IMR-90 (cell line): ENCODE results near the gene UTP4. TPM values are rescaled to one million over a fixed set of nuclear protein-coding genes. Genes with fewer than 3 reads are reported as not detected.

Source experiments
- ATAC-seq: fragments of 200-7000 bp; cut with Tn5 transposase; 2 replicates; pipeline ENCODE4 v1.9.1; 2020; ENCODE audit warnings: low read depth, mild to moderate bottlenecking, moderate library complexity
- BruUV-seq: library from RNA; stranded (reverse); fragments of 400-500 nt; replicated peaks from 2 replicates; lab custom pipeline; 2021; lab: Mats Ljungman, UMichigan
- CTCF ChIA-PET: fragments of 300-600 bp; formaldehyde crosslinking; extraction: SDS; loops from one replicate; lab custom pipeline; 2021; ENCODE audit warnings: antibody characterized with exemption; lab: Yijun Ruan, JAX
- POLR2A ChIA-PET: fragments of 300-600 bp; sonication (Branson Sonifier 250); formaldehyde crosslinking; loops from one replicate; lab custom pipeline; 2022; ENCODE audit warnings: antibody characterized with exemption; ENCODE audit not compliant: unreplicated experiment; lab: Charles Lee
- DNase-seq: peaks from one replicate; pipeline ENCODE4 v3.0.0; 2013
- H2AFZ ChIP-seq: replicated peaks from 2 replicates; pipeline ENCODE3; 2013; ENCODE audit warnings: low read length, mild to moderate bottlenecking; ENCODE audit not compliant: poor library complexity
- H2AK5ac ChIP-seq: 2 replicates; pipeline ENCODE4 v1.6.1; 2013; ENCODE audit warnings: low read depth, low read length, inconsistent platforms
- H2AK9ac ChIP-seq: replicated peaks from 2 replicates; pipeline ENCODE3; 2013; ENCODE audit warnings: mild to moderate bottlenecking, low read depth, low read length, moderate library complexity; ENCODE audit not compliant: poor library complexity
- H2BK120ac ChIP-seq: 2 replicates; pipeline ENCODE4 v1.6.1; 2013; ENCODE audit warnings: low read depth, low read length, inconsistent platforms
- H2BK15ac ChIP-seq: 3 replicates; pipeline ENCODE4 v1.6.1; 2013; ENCODE audit warnings: low read depth, low read length, inconsistent platforms
- H2BK20ac ChIP-seq: 2 replicates; pipeline ENCODE4 v1.6.1; 2013; ENCODE audit warnings: low read depth, mild to moderate bottlenecking, inconsistent platforms, low read length, moderate library complexity
- H2BK5ac ChIP-seq: 2 replicates; pipeline ENCODE4 v1.6.1; 2013; ENCODE audit warnings: mild to moderate bottlenecking, low read depth, low read length, inconsistent platforms; ENCODE audit not compliant: poor library complexity, severe bottlenecking
- H3K14ac ChIP-seq: replicated peaks from 2 replicates; pipeline ENCODE4 v1.6.1; 2013; ENCODE audit warnings: low read depth, low read length, inconsistent platforms
- H3K18ac ChIP-seq: 2 replicates; pipeline ENCODE4 v1.6.1; 2013; ENCODE audit warnings: low read depth, low read length, control low read depth
- H3K23ac ChIP-seq: 2 replicates; pipeline ENCODE4 v1.6.1; 2013; ENCODE audit warnings: low read depth, low read length, inconsistent platforms
- H3K27ac ChIP-seq: 2 replicates; pipeline ENCODE4 v1.5.1; 2013; ENCODE audit warnings: mild to moderate bottlenecking, control low read depth, low read length; ENCODE audit not compliant: insufficient read depth
- H3K27me3 ChIP-seq: 2 replicates; pipeline ENCODE4 v1.6.1; 2013; ENCODE audit warnings: low read length; ENCODE audit not compliant: control insufficient read depth, insufficient read depth
- H3K36me3 ChIP-seq: 2 replicates; pipeline ENCODE4 v1.6.1; 2013; ENCODE audit warnings: low read length, mixed read lengths; ENCODE audit not compliant: control insufficient read depth, insufficient read depth
- H3K4ac ChIP-seq: 2 replicates; pipeline ENCODE4 v1.6.1; 2013; ENCODE audit warnings: low read depth, low read length, inconsistent platforms
- H3K4me1 ChIP-seq: 2 replicates; pipeline ENCODE4 v1.6.1; 2013; ENCODE audit warnings: low read length, mixed read lengths; ENCODE audit not compliant: control insufficient read depth, insufficient read depth
- H3K4me2 ChIP-seq: 2 replicates; pipeline ENCODE4 v1.6.1; 2013; ENCODE audit warnings: low read depth, mild to moderate bottlenecking, control low read depth, low read length, moderate library complexity
- H3K4me3 ChIP-seq: 2 replicates; pipeline ENCODE4 v1.5.1; 2013; ENCODE audit warnings: low read depth, mild to moderate bottlenecking, control low read depth, low read length, moderate library complexity; ENCODE audit not compliant: insufficient read depth
- H3K56ac ChIP-seq: 2 replicates; pipeline ENCODE4 v1.6.1; 2013; ENCODE audit warnings: low read length, inconsistent platforms; ENCODE audit not compliant: insufficient read depth; ENCODE audit errors: extremely low read depth
- H3K79me1 ChIP-seq, 2 experiments: 2 replicates each; pipeline ENCODE4 v1.6.1; 2013; ENCODE audit warnings: low read length in 2 of 2, inconsistent platforms in 1 of 2, low read depth in 1 of 2
- H3K9ac ChIP-seq: 2 replicates; pipeline ENCODE4 v1.6.1; 2013; ENCODE audit warnings: low read depth, low read length, control low read depth
- H3K9me1 ChIP-seq: 2 replicates; pipeline ENCODE4 v1.6.1; 2013; ENCODE audit warnings: low read length, inconsistent platforms; ENCODE audit not compliant: insufficient read depth
- H3K9me3 ChIP-seq: 2 replicates; pipeline ENCODE4 v1.6.1; 2013; ENCODE audit warnings: low read length; ENCODE audit not compliant: control insufficient read depth, insufficient read depth
- H4K20me1 ChIP-seq: 2 replicates; pipeline ENCODE4 v1.6.1; 2013; ENCODE audit warnings: low read length, inconsistent platforms; ENCODE audit not compliant: insufficient read depth
- H4K5ac ChIP-seq: 2 replicates; pipeline ENCODE4 v1.6.1; 2013; ENCODE audit warnings: mild to moderate bottlenecking, low read depth, low read length, control low read depth
- H4K8ac ChIP-seq, 2 experiments: 2 replicates each; pipeline ENCODE4 v1.6.1; 2013; ENCODE audit warnings: low read depth in 2 of 2, low read length in 2 of 2, control low read depth in 1 of 2, inconsistent platforms in 1 of 2
- H4K91ac ChIP-seq: 2 replicates; pipeline ENCODE4 v1.6.1; 2013; ENCODE audit warnings: low read depth, low read length, inconsistent platforms; ENCODE audit not compliant: insufficient read depth
- CEBPB ChIP-seq: IDR thresholded peaks from 2 replicates; pipeline ENCODE4 v1.6.1; 2012; ENCODE audit warnings: low read depth, low read length, improper control_type of control experiment
- SMC3 ChIP-seq: fragments of 150-350 bp; IDR thresholded peaks from 2 replicates; pipeline ENCODE4 v1.6.1; 2016; ENCODE audit warnings: low read depth, mild to moderate bottlenecking, antibody characterized with exemption, low read length, moderate library complexity
- USF2 ChIP-seq: fragments of 150-350 bp; IDR thresholded peaks from 2 replicates; pipeline ENCODE4 v1.6.1; 2017; ENCODE audit warnings: mild to moderate bottlenecking, antibody characterized with exemption, low read length, low read depth
- WGBS, 2 experiments: methylation state at CpG; one replicate each; pipeline versions ENCODE4 v1.1.5 to v1.1.7; 2013; ENCODE audit warnings: missing lambda C conversion rate in 2 of 2; ENCODE audit not compliant: insufficient read length in 1 of 2; ENCODE audit errors: extremely low coverage in 2 of 2; 5-methylcytosine and 5-hydroxymethylcytosine counted together
- dilution Hi-C: fragments of 300-500 bp; cut with HindIII; formaldehyde crosslinking; loops from one replicate; pipeline ENCODE4 v1.14.3; 2018; ENCODE audit warnings: low sequenced_read_pairs; ENCODE audit not compliant: unreplicated experiment
- in situ Hi-C: fragments of 300-500 bp; cut with MboI; formaldehyde crosslinking; loops from 3 replicates; pipeline ENCODE4 v1.14.3; 2019; ENCODE audit warnings: low sequenced_read_pairs, inconsistent platforms, mixed read lengths
- intact Hi-C: fragments of 100-400 bp; cut with micrococcal nuclease; formaldehyde crosslinking; loops from 2 replicates; pipeline ENCODE4 v1.10.0; 2022
- polyA plus RNA-seq, 3 experiments: library from polyadenylated mRNA; depleted of rRNA; stranded (reverse); fragments of >200 nt; gene quantifications; 2 replicates each; pipeline ENCODE4 v1.2.3, GENCODE V29; 2012; ENCODE audit warnings: low replicate concordance in 1 of 3
- total RNA-seq: library from RNA; depleted of rRNA; stranded (reverse); fragments of >200 nt; gene quantifications from 2 replicates; pipeline ENCODE4 v1.2.3, GENCODE V29; 2012
- TF ChIP-seq, protein P1 (sequence below): fragments of 150-350 bp; IDR thresholded peaks from 2 replicates; pipeline ENCODE4 v1.6.1; 2016; ENCODE audit warnings: low read depth, mild to moderate bottlenecking, low read length, moderate library complexity, borderline replicate concordance

The UTP4 gene
- total and polyA plus RNA-seq, 2 of the 4 experiments (the other 2 are of a cell fraction): 32.1 to 61.8 TPM

GRCh38 chr16:69195369-69196029 lies 63.0 kb downstream of the UTP4 start:
- peak overlapping the region; percentile 84; the same call in 1 of the 2 replicates for H3K23ac ChIP-seq
- ChIA-PET CTCF (no interaction called here), POLR2A (interaction anchor here (0.7 kb wide), 1 partner anchor 40 kb away, joined by 6 read pairs; no protein-coding TSS in a partner anchor)
- peak overlapping the region; percentile 61; the same call in 1 of the 2 replicates for H3K4me2 ChIP-seq
- no peak overlapping the region for H2AFZ ChIP-seq
- H3K14ac ChIP-seq: peak overlapping the region; percentile 82
- peaks cover 36% of the 10 kb centered on the region; the same call in 1 of the 2 replicates for H4K20me1 ChIP-seq
- 0 out of 2 replicates have a peak, but pooled peaks cover 2% of the 10 kb centered on the region for H3K36me3 ChIP-seq
- no TSS peak for BruUV-seq
- no peak for ATAC-seq
- dilution Hi-C loops: no loop called here
- no peak overlapping the region for H4K5ac ChIP-seq
- no peak overlapping the region; the same call in 2 of the 3 replicates for H2BK15ac ChIP-seq
- H2BK120ac ChIP-seq: peak overlapping the region; percentile 72
- H4K91ac ChIP-seq: peak overlapping the region; percentile 71
- H3K9me1 ChIP-seq: peaks cover 22% of the 10 kb centered on the region
- H3K27me3 ChIP-seq: no peaks in the 10 kb centered on the region
- intact Hi-C loops: no loop called here
- peak overlapping the region; percentile 40; the same call in 1 of the 2 replicates for H3K27ac ChIP-seq
- H3K18ac ChIP-seq: peak overlapping the region; percentile 52; the same call in 1 of the 2 replicates
- H3K9me3 ChIP-seq: no peaks in the 10 kb centered on the region
- in situ Hi-C loops: no loop called here
- H3K4me1 ChIP-seq: peaks cover 33% of the 10 kb centered on the region
- H3K79me1 ChIP-seq: peaks cover 5 to 63% of the 10 kb centered on the region in 2 experiments
- no peak for DNase-seq
- H3K4ac ChIP-seq: peak overlapping the region; percentile 45; the same call in 1 of the 2 replicates
- H2BK20ac ChIP-seq: 0 out of 2 replicates have a peak overlapping the region, but pooled peaks have one; percentile 70
- no peak overlapping the region for H3K9ac ChIP-seq
- H3K4me3 ChIP-seq: no peak overlapping the region
- peak overlapping the region in 1 of 2 experiments; percentile 80; a peak in 1 of 4 replicates for H4K8ac ChIP-seq
- no peak overlapping the region for H2BK5ac ChIP-seq
- no peak overlapping the region for H3K56ac ChIP-seq
- no CpG with 5 or more reads among the region's 4 CpGs for WGBS, 2 experiments
- peak overlapping the region; percentile 66; the same call in 1 of the 2 replicates for H2AK5ac ChIP-seq
- TF ChIP-seq CEBPB: no peak
- TF ChIP-seq, protein P1, sequence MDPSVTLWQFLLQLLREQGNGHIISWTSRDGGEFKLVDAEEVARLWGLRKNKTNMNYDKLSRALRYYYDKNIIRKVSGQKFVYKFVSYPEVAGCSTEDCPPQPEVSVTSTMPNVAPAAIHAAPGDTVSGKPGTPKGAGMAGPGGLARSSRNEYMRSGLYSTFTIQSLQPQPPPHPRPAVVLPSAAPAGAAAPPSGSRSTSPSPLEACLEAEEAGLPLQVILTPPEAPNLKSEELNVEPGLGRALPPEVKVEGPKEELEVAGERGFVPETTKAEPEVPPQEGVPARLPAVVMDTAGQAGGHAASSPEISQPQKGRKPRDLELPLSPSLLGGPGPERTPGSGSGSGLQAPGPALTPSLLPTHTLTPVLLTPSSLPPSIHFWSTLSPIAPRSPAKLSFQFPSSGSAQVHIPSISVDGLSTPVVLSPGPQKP: no peak
- no peak for TF ChIP-seq SMC3
- TF ChIP-seq USF2: no peak
- no peak overlapping the region for H2AK9ac ChIP-seq
